Mononuclear cell (primary cell): Measurements from ENCODE around the gene SLC22A23. TPM values are rescaled to one million over a fixed set of nuclear protein-coding genes. Genes with fewer than 3 reads are reported as not detected.

Source experiments
- H3K27me3 ChIP-seq: 2 replicates; pipeline ENCODE4 v1.6.0; 2011; ENCODE audit warnings: low read length, control low read depth; ENCODE audit not compliant: insufficient read depth
- H3K4me1 ChIP-seq: 2 replicates; pipeline ENCODE4 v1.5.1; 2011; ENCODE audit warnings: mild to moderate bottlenecking, low read length, control low read depth; ENCODE audit not compliant: insufficient read depth
- H3K4me3 ChIP-seq: 2 replicates; pipeline ENCODE4 v1.5.1; 2011; ENCODE audit warnings: mild to moderate bottlenecking, low read length, moderate library complexity
- H3K9me3 ChIP-seq: 2 replicates; pipeline ENCODE4 v1.5.1; 2011; ENCODE audit warnings: low read depth, mild to moderate bottlenecking, control low read depth, low read length
- total RNA-seq: library from RNA; depleted of rRNA; stranded (reverse); fragments of >200 nt; gene quantifications from one replicate; pipeline ENCODE4 v1.2.3, GENCODE V29; 2012

The SLC22A23 gene
- total RNA-seq, 1 donor, result 6.0 TPM

DNA sequence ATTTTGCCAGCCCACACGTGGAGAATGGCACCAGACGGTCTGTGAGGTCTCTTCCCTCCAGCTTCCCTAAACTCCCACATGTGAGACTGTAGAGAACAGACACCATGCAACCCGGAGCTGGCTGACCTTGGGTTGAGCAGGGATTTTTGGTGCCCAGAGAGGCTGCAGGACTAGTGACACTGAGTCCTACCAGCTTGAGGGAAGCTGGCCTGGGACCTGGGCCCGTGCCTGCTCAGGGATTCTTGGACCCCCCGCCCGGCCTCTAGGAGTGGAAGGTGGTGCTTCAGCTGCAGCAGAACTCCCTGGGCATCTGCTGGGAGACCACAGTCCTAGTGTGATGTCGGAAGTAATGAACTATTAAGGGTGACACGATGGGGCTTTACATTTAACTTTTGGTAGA is 194.9 kb downstream of the SLC22A23 start:
- no peaks in the 10 kb centered on the region for H3K27me3 ChIP-seq
- H3K4me1 ChIP-seq, result peaks cover 41% of the 10 kb centered on the region
- H3K4me3 ChIP-seq, result no peak overlapping the region
- no peaks in the 10 kb centered on the region for H3K9me3 ChIP-seq

DNA sequence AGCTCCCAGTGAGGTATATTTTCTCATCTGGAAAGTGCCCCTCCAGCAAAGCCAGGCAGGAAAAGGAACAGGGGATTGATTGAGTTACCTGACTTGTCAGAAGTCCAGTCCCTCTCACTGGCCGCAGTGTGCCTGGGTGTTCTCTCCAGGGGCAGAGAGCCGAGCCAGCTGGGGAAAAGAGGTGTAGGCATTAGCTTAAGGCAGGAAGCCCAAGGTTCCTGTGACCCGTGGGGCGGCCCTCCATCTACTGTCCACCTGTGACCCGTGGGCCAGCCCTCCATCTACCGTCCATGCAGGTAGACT is 195.4 kb downstream of the SLC22A23 start:
- Histone ChIP-seq H3K9me3 (no peaks in the 10 kb centered on the region), H3K4me1 (peaks cover 41% of the 10 kb centered on the region), H3K27me3 (no peaks in the 10 kb centered on the region), H3K4me3 (no peak overlapping the region)

DNA sequence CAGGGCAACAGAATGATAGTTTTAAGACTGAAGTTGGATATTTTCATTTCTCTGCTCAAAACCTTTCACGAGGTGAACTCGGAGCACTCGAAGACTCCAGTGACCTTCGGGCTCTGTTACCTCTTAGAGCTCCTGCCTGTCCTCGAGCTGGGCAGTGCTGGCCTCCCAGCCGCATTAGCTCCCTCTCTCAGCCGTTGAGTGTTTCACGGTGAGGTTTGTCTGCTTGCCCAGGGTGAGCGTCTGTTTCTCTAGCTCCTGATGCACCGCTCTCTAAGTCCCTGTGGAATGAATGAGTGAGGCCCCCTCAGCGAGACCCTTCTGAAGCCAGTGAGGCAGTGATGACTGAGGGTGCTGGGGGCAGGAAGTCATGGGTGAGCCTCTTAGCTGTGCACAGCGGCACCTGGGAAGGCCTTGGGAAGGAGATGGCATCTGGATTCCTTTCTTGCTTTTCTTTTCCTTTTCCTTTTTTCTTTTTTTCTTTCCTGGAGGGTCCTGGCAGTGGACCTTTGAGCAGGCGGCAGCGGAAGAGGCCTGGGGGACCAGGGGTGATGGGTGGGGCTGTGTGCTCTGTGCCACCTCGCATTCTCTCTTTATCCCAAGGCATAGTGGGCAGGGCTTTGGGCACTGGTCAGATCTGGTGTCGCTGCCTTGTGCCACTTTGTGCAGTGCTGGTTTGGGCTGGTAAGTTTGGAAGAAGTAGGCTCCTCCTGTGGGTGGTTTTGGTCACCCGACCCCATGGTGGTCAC is 195.9 kb downstream of the SLC22A23 start:
- H3K9me3 ChIP-seq, result no peaks in the 10 kb centered on the region
- peaks cover 41% of the 10 kb centered on the region for H3K4me1 ChIP-seq
- H3K27me3 ChIP-seq, result no peaks in the 10 kb centered on the region
- no peak overlapping the region for H3K4me3 ChIP-seq

DNA sequence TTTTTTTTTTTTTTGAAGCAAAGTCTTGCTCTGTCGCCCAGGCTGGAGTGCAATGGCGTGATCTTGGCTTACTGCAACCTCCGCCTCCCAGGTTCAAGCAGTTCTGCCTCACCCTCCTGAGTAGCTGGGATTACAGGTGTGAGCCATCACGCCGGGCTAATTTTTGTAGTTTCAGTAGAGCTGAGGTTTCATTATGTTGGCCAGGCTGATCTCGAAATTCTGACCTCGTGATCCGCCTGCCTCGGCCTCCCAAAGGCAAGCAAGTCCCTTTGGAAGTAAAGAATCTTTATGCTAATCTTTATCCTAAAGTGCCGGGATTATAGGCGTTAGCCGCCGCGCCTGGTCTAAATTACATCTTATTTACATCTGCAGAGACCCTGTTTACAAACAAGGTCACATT is 196.6 kb downstream of the SLC22A23 start:
- H3K4me3 ChIP-seq, result no peak overlapping the region

DNA sequence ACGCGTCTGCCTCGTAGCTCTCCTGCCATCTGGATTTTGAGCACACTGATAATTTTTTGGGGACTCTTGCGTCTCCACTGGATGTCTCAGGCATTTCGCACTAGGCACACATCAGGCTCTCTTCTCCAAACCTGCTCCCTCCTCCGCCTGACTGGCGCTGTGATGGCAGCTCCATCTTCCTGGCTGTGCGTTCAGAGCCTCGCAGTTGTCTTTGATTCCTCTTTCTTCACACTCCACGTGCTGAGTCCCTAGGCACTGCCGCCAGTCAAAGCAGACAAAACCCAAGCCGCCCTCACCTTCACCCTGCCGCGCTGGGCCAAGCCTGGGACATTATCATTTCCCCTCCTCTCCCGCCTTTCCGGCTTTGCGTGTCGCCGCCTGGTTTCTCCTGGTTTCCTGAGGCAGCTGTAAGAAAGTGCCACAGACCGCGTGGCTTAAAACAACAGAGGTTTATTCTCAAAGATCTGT is 197.3 kb downstream of the SLC22A23 start:
- H3K4me1 ChIP-seq, result peaks cover 41% of the 10 kb centered on the region
- no peaks in the 10 kb centered on the region for H3K27me3 ChIP-seq
- H3K4me3 ChIP-seq, result peak overlapping the region; percentile 75
- H3K9me3 ChIP-seq, result no peaks in the 10 kb centered on the region

More for the DNA sequence above, 196.6 kb downstream of the SLC22A23 start:
- no peaks in the 10 kb centered on the region for H3K9me3 ChIP-seq
- peaks cover 41% of the 10 kb centered on the region for H3K4me1 ChIP-seq
- no peaks in the 10 kb centered on the region for H3K27me3 ChIP-seq

DNA sequence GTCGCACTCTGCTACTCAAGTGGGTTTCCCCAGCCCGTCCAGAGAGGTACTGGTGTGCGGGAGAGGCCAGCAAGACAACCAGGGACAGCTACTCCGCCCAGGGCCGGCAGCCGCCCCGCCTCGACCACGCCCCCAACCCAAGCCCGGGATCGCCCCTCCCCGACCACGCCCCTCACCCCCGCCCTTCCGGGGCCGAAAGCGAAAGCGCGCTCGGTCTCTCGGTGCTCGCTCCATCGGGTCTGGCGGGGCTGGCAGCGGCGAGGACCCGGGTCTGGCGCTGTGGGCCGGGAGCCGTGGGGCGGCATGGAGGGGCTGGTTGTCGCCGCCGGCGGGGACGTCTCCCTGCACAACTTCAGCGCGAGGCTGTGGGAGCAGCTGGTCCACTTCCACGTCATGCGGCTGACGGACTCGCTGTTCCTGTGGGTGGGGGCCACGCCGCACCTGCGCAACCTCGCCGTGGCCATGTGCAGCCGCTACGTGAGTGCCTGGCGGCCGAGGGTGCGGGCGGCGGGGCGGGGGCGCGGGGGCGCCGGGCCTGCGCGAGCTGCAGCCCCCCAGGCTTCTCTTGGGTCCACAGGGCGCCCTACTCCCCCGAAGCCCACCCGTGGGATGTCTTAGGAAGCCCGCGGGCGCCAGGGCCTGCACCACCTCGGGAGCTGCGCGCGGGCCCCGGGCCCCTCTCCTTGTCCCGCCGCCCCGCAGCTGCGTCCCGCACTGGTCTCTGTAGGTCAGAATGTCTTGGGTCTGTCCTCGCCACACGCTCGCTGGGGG is 197.9 kb downstream of the SLC22A23 start, which contains the start of gene PSMG4:
Gene PSMG4 (plus strand): TSS at position 228 of the 771 bp plus-strand sequence. CDS start 76 bp downstream, at position 304.
- Histone ChIP-seq H3K4me1 (peaks cover 40% of the 10 kb centered on the region), H3K4me3 (peak within 1 kb of the TSS; percentile 75)

DNA sequence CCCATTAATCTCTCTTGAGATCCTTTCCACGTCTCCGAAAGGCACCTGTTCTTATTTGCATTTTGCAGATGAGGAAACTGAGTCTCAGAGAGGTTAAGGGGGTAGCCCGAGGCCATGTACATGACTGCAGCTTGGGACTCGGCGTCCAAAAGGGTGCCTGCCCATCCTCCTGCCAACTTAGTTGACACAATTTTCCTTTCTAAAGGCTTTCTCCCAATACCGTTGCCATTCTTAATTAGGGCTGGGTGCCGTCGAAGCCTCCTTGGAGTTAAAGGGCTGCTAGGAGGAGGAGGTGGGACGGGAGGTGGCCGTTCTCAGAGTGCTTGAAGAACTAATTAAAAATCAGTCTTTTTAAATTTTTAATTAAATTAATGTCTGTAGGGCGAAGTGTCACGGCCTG is 198.6 kb downstream of the SLC22A23 start:
- Histone ChIP-seq H3K4me3 (peak overlapping the region; percentile 75), H3K9me3 (no peaks in the 10 kb centered on the region), H3K4me1 (peaks cover 33% of the 10 kb centered on the region), H3K27me3 (no peaks in the 10 kb centered on the region)

More for the DNA sequence above, 197.9 kb downstream of the SLC22A23 start, which contains the start of gene PSMG4:
- Histone ChIP-seq H3K9me3 (no peaks in the 10 kb centered on the region), H3K27me3 (no peaks in the 10 kb centered on the region)

DNA sequence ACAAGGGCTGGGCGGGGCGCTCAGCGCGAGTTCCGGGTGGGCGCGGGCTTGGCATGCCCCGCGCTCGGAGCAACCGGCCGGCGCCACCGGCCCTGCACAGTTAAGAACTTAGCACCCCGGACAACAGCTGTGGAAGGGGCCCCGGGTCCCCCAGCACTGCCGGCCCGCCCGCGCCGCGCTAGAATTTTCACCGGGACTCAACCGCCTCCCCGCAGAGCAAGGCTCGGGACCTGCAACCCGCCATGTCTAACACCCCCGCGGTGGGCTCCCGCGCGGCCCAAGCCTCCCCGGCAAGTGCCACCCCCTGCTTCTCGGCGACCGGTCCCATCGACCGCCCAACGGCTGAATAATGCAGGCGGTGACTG is 203.3 kb downstream of the SLC22A23 start:
- peaks cover 14% of the 10 kb centered on the region for H3K4me1 ChIP-seq
- no peaks in the 10 kb centered on the region for H3K9me3 ChIP-seq
- no peak overlapping the region for H3K4me3 ChIP-seq
- peaks cover 6% of the 10 kb centered on the region for H3K27me3 ChIP-seq

DNA sequence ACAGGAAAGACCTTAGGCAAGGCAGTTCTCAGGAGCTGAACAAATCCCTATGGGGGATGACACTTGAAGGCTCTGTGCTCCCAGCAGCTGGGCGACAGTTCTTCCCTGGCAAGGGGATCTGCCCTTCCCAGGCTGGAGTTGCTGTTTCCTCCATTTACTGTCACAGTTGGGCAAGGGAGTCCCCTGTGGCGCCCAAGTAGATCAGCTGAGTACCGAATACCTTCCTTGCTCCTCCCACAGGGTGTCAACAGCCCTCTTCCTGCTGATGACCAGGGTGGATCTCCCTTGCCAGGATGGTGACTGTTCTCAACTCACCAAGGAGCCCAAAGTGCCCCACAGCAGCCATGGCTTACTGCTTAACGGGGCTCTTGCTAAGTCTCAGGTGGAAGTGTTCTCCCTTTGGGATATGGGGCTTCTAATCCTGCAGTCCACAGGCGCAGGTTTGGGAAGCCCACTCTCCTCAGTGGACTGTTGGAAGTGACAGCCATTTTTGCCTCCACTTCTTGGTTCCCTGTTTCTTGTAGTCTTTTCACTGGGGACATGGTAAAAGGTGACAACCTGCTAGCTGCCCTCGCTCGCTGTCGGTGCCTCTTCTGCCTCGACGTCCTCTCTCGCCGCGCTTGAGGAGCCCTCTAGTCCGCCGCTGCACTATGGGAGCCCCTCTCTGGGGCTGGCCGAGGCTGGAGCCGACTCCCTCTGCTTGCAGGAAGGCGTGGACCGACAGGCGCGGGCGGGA is 203.8 kb downstream of the SLC22A23 start:
- Histone ChIP-seq H3K4me1 (peaks cover 9% of the 10 kb centered on the region), H3K27me3 (peaks cover 11% of the 10 kb centered on the region), H3K4me3 (no peak overlapping the region), H3K9me3 (no peaks in the 10 kb centered on the region)

DNA sequence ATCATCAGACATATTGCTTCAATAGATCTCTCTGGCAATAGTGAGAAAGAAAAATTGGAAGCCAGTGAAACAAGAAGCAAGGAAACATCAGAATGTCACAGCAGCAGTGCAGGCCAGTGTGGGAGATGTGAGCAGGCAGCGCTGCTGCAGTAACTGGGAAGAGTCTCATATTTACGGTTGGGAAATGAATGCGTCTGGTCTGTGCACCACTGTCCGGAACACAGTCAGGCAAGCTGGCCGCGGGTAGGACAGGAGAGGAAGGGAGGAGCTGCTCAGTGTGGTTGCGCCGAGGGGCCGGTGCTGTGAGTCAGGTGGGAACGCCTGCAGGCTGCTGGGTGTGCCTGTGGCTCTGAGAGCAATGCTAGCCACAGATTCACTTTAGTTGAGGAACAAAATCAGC is 204.5 kb downstream of the SLC22A23 start:
- H3K9me3 ChIP-seq, result no peaks in the 10 kb centered on the region
- H3K4me1 ChIP-seq, result peaks cover 9% of the 10 kb centered on the region
- no peak overlapping the region for H3K4me3 ChIP-seq
- peaks cover 13% of the 10 kb centered on the region for H3K27me3 ChIP-seq

DNA sequence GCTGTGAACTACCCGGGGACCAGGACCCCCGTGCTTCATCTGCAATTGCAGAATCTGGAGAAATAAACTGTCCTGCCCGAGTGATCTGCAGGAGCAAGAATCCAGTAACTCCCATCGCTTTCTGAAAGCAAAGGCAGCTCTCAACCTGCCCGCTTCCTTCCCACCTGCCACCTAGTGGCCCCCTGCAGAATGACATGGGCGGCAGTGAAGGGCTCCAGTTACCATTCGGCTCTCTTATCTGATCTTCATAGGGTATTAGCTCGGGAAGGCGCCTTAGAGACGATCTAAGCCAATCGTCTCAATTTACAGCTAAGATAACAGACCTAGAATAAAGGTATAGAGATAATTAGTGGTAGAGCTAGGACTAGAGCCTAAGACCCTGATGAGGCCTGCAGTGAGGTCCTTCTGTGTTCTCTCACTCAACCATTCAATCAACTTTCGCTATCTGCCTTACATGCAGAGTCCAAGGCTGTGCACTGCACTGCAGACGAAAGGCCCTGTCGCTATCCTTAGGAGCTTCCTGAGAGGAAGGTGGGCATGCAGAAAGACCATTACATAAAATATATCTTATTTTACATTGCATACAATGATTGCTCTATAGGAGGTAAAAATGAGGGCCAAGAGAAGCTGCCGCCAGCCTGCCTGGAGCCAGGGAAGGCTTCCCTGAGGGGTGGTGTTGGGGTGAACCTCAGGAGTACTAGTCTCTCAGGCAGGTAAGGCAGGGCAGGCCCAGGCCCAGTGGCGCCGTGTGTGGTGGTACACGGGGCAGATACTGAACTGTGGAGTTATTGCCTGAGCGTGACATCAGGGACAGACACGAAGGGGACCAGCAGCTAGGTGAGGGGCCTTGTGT is 205.2 kb downstream of the SLC22A23 start:
- Histone ChIP-seq H3K4me1 (peaks cover 9% of the 10 kb centered on the region), H3K4me3 (no peak overlapping the region), H3K27me3 (peaks cover 16% of the 10 kb centered on the region), H3K9me3 (no peaks in the 10 kb centered on the region)

DNA sequence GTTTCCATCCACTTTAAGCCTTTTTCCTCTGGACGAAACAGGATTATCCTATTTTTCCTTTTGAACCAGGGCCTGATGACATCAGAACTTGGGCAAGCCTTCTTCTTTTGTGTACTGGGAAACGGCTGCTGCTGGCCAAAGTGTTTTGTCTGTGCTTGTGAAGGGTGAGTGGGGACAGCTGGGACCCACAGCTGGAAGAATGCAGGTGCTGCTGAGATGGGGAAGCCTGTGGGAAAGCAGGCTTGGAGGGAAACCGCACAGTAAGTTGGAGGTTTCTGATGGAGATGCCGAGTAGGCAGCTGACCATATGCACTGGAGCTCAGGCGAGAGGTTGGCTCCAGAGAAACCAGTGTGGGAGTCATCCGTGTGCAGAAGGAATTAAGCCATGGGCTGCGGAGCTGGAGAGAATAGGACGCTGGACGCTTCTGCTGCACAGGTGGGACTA is 206.6 kb downstream of the SLC22A23 start:
- peaks cover 9% of the 10 kb centered on the region for H3K4me1 ChIP-seq
- peaks cover 16% of the 10 kb centered on the region for H3K27me3 ChIP-seq
- no peaks in the 10 kb centered on the region for H3K9me3 ChIP-seq
- no peak overlapping the region for H3K4me3 ChIP-seq

DNA sequence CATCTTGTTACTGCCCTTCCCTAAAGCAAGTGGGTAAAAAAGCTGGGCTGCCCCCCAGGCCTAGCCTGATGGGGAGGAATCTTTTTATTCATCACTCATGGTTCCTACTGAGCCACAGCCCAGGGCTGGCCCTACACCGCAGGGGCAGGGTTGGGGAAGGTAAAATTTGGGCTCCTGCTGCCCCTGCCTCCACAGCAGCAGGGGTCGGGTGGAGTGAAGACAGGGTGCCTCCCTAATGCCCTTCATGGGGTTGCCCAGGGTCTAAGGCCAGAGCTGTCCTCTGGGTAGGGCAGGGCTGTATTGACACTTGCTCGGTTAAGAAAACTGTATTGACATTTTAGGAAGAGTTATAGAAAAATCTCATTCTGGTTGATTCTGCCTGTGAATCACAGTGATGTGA is 207.0 kb downstream of the SLC22A23 start:
- H3K27me3 ChIP-seq, result peaks cover 16% of the 10 kb centered on the region
- H3K4me1 ChIP-seq, result peaks cover 9% of the 10 kb centered on the region
- H3K4me3 ChIP-seq, result no peak overlapping the region
- no peaks in the 10 kb centered on the region for H3K9me3 ChIP-seq
